DND-41 (cell line): Measurements from ENCODE around the gene MTG1.

Experiments
- ATAC-seq: fragments of 200-7000 bp; cut with Tn5 transposase; 3 replicates; pipeline ENCODE4 v1.9.1; 2021; ENCODE audit warnings: low read depth; ENCODE audit not compliant: insufficient read depth
- DNase-seq: peaks from one replicate; pipeline ENCODE4 v3.0.0-alpha.2; 2020
- H2AFZ ChIP-seq: 2 replicates; pipeline ENCODE4 v1.6.0; 2012; ENCODE audit warnings: low read depth, low read length
- H3K27ac ChIP-seq: 2 replicates; pipeline ENCODE4 v1.5.1; 2012; ENCODE audit warnings: low read length, inconsistent platforms
- H3K27me3 ChIP-seq: fragments of 200-600 bp; sonication (generic); 2 replicates; pipeline ENCODE4 v1.6.0; 2012; ENCODE audit warnings: low read length, mild to moderate bottlenecking, inconsistent platforms; ENCODE audit not compliant: insufficient read depth, poor library complexity
- H3K36me3 ChIP-seq: 2 replicates; pipeline ENCODE4 v1.5.1; 2012; ENCODE audit warnings: low read length, inconsistent platforms; ENCODE audit not compliant: insufficient read depth
- H3K4me1 ChIP-seq: 2 replicates; pipeline ENCODE4 v1.5.1; 2012; ENCODE audit warnings: mild to moderate bottlenecking, low read length; ENCODE audit not compliant: insufficient read depth
- H3K4me2 ChIP-seq: 2 replicates; pipeline ENCODE4 v1.6.0; 2012; ENCODE audit warnings: mild to moderate bottlenecking, moderate library complexity, low read length, inconsistent platforms; ENCODE audit not compliant: insufficient read depth
- H3K4me3 ChIP-seq, 2 experiments: fragments of 200-600 bp in 1 of 2; shearing (Covaris generic) in 1 of 2; 2 replicates each; pipeline ENCODE4 v1.5.1; 2012 to 2016; ENCODE audit warnings: inconsistent platforms in 2 of 2, low read length in 2 of 2, mild to moderate bottlenecking in 2 of 2, low read depth in 1 of 2, moderate library complexity in 1 of 2
- H3K79me2 ChIP-seq: 2 replicates; pipeline ENCODE4 v1.6.0; 2012; ENCODE audit warnings: low read length, inconsistent platforms; ENCODE audit not compliant: insufficient read depth
- H3K9ac ChIP-seq: 2 replicates; pipeline ENCODE4 v1.6.0; 2012; ENCODE audit warnings: low read depth, mild to moderate bottlenecking, inconsistent platforms, low read length, moderate library complexity
- H3K9me3 ChIP-seq: 2 replicates; pipeline ENCODE4 v1.5.1; 2012; ENCODE audit warnings: low read length, moderate library complexity, mild to moderate bottlenecking, inconsistent platforms; ENCODE audit not compliant: insufficient read depth, severe bottlenecking
- H4K20me1 ChIP-seq: 2 replicates; pipeline ENCODE4 v1.6.0; 2012; ENCODE audit warnings: low read length; ENCODE audit not compliant: insufficient read depth
- CTCF ChIP-seq: IDR thresholded peaks from 2 replicates; pipeline ENCODE4 v1.5.1; 2012; ENCODE audit warnings: borderline replicate concordance, low read length, moderate library complexity, mild to moderate bottlenecking; ENCODE audit not compliant: poor library complexity, severe bottlenecking; ENCODE audit errors: extremely low read depth
- EZH2 ChIP-seq: IDR thresholded peaks from 3 replicates; pipeline ENCODE4 v1.6.1; 2012; ENCODE audit warnings: borderline replicate concordance, low read depth, mild to moderate bottlenecking, moderate library complexity, low read length, inconsistent platforms; ENCODE audit not compliant: severe bottlenecking

Gene MTG1

DNA sequence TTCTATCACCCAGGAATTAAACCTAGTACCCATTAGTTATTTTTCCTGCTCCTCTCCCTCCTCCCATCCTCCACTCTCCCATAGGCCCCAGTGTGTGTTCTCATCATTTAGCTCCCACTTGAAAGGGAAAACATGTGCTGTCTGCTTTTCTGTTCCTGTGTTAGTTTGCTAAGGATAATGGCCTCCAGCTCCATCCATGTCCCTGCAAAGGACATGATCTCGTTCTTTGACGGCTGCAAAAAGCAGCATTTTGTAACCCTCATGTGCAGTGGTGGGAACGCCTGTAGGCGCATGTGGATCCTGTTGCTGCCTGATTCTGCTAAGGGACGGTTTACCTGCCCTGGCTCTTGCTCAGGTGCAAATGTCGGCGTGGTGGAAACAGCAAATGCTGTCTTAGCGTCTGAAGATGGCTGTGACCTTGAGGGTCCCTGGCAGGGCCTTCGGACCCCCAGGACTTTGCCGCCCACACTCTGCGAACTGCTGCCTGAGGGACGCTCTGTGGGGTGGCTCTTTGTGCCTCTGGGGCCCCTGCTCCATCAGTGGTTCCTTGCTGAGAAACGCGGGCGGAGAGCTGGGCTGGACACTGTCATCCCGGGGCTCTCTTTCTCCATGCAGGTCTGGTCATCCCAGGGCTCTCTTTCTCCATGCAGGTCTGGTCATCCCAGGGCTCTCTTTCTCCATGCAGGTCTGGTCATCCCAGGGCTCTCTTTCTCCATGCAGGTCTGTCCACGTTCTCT lies 5.6 kb upstream of the MTG1 start:
- H3K4me2 ChIP-seq = no peak overlapping the region
- peaks cover 2% of the 10 kb centered on the region for H3K4me1 ChIP-seq

DNA sequence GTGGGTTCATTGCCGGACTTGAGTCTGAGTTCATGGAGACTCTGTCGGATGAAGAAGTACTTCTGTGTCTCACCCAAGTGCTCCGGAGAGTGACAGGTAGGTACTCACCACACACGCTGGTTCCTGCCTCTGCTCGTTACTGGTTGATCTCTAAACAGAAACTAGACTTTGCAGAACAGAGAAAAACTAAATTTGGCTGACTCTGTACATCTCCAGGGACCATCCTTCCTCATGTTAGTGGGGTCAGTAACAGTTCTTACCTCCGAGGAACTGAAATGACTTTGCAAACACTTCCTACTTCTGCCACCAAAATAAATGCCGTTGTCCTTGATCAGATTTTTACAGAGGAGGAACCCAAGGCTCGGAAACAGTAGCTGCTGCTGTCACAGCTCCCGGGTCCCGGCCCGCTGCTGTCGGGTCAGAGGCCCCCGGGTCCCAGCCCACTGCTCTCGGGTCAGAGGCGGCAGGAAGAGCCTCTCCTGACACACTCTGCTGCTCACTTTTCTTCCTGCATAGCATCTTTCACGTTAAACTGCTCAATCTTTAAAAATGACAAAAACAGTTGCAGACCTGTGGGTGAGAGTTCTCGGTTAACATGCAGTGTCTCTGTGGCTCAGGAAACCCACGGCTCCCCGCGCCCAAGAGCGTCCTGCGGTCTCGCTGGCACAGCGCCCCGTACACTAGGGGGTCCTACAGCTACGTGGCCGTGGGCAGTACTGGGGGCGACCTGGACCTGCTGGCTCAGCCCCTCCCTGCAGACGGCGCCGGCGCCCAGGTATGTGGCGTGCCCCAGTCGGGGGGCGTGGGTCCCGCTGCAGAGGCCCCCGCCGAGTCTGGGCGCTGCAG lies 4.8 kb upstream of the MTG1 start:
- no peak overlapping the region for H3K4me3 ChIP-seq
- H3K9ac ChIP-seq = no peak overlapping the region
- DNase-seq (no peak), ATAC-seq (no peak)
- H3K36me3 ChIP-seq = no peaks in the 10 kb centered on the region; the same call in 1 of the 2 replicates
- peaks cover 5% of the 10 kb centered on the region for H3K79me2 ChIP-seq
- no peak overlapping the region for H3K27ac ChIP-seq
- H2AFZ ChIP-seq = no peak overlapping the region
- no peaks in the 10 kb centered on the region for H4K20me1 ChIP-seq
- H3K9me3 ChIP-seq = no peaks in the 10 kb centered on the region
- TF ChIP-seq EZH2 = no peak
- no peak for TF ChIP-seq CTCF
- no peaks in the 10 kb centered on the region for H3K27me3 ChIP-seq
- H3K4me2 ChIP-seq = no peak overlapping the region
- peaks cover 5% of the 10 kb centered on the region for H3K4me1 ChIP-seq

More for the DNA sequence above, 5.6 kb upstream of the MTG1 start:
- TF ChIP-seq EZH2 = no peak
- TF ChIP-seq CTCF = no peak
- Histone ChIP-seq H3K27me3 (no peaks in the 10 kb centered on the region), H3K4me3 (no peak overlapping the region), H3K27ac (no peak overlapping the region), H3K9me3 (no peaks in the 10 kb centered on the region), H3K9ac (no peak overlapping the region), H4K20me1 (no peaks in the 10 kb centered on the region), H3K36me3 (no peaks in the 10 kb centered on the region), H3K79me2 (no peaks in the 10 kb centered on the region), H2AFZ (no peak overlapping the region)
- ATAC-seq = no peak
- no peak for DNase-seq

- TF ChIP-seq EZH2 (no peak), CTCF (no peak)
- Histone ChIP-seq H3K36me3 (peaks cover 6% of the 10 kb centered on the region), H3K9me3 (no peaks in the 10 kb centered on the region), H3K9ac (no peak overlapping the region), H3K79me2 (peaks cover 21% of the 10 kb centered on the region), H2AFZ (no peak overlapping the region), H3K4me1 (peaks cover 16% of the 10 kb centered on the region), H3K27me3 (no peaks in the 10 kb centered on the region), H3K27ac (no peak overlapping the region), H4K20me1 (peaks cover 4% of the 10 kb centered on the region; the same call in 1 of the 2 replicates), H3K4me2 (no peak overlapping the region), H3K4me3 (no peak overlapping the region)
- ATAC-seq = no peak
- DNase-seq = no peak
Measured at GRCh38 chr10:133390597-133391248, 3.2 kb upstream of the MTG1 start.
